GM23338 (cell line): ENCODE data around the gene TOP2A. TPM values are rescaled to one million over a fixed set of nuclear protein-coding genes. Genes with fewer than 3 reads are reported as not detected.

ENCODE experiments used
- CREB1 ChIP-seq: fragments of 250-450 bp; sonication (Bioruptor Pico); IDR thresholded peaks from 2 replicates; pipeline ENCODE4 v1.5.0; 2020; ENCODE audit warnings: low read depth, mild to moderate bottlenecking, moderate library complexity
- EZH2 ChIP-seq: fragments of 200-600 bp; sonication (generic); IDR thresholded peaks from one replicate; pipeline ENCODE4 v1.8.0; 2017; ENCODE audit warnings: antibody characterized with exemption, mild to moderate bottlenecking, low read depth; ENCODE audit not compliant: unreplicated experiment
- EZH2phosphoT487 ChIP-seq: fragments of 200-600 bp; sonication (generic); IDR thresholded peaks from one replicate; pipeline ENCODE4 v1.8.1; 2018; ENCODE audit warnings: antibody characterized with exemption; ENCODE audit not compliant: unreplicated experiment
- NANOG ChIP-seq: IDR thresholded peaks from 2 replicates; pipeline ENCODE4 v1.6.1; 2016; ENCODE audit warnings: antibody characterized with exemption, borderline replicate concordance
- POLR2AphosphoS5 ChIP-seq: IDR thresholded peaks from 2 replicates; pipeline ENCODE4 v1.6.1; 2016; ENCODE audit warnings: antibody characterized with exemption, low read depth
- STAT1 ChIP-seq: IDR thresholded peaks from one replicate; pipeline ENCODE4 v1.6.1; 2016; ENCODE audit warnings: antibody characterized with exemption; ENCODE audit not compliant: unreplicated experiment
- ZNF114 ChIP-seq: fragments of 250-450 bp; sonication (Bioruptor Pico); IDR thresholded peaks from 2 replicates; pipeline ENCODE4 v1.5.0; 2020; ENCODE audit warnings: mild to moderate bottlenecking, moderate library complexity
- ZNF331 ChIP-seq: fragments of 250-450 bp; sonication (Bioruptor Pico); IDR thresholded peaks from 2 replicates; pipeline ENCODE4 v1.5.0; 2020; ENCODE audit warnings: low read depth, mild to moderate bottlenecking, moderate library complexity
- polyA plus RNA-seq: library from polyadenylated mRNA; unstranded; fragments of >200 nt; fragmentation: Nextera tagmentation; extraction: Ambion mirVana; gene quantifications from 2 replicates; pipeline ENCODE4 v1.2.1, GENCODE V29; 2016
- total RNA-seq: library from RNA; depleted of rRNA; stranded (reverse); fragments of >200 nt; shearing (Covaris generic); gene quantifications from 2 replicates; pipeline ENCODE4 v1.2.3, GENCODE V29; 2014
- TF ChIP-seq, protein P1 (sequence below): fragments of 250-450 bp; sonication (Bioruptor Pico); IDR thresholded peaks from 2 replicates; pipeline ENCODE4 v1.5.0; 2020; ENCODE audit warnings: mild to moderate bottlenecking, moderate library complexity
- TF ChIP-seq, protein P2 (sequence below), 2 experiments: fragments of 200-600 bp in 1 of 2; sonication (generic) in 1 of 2; conservative IDR thresholded peaks; 2 replicates each; pipeline versions ENCODE4 v1.5.1 to v1.6.1; 2016 to 2017; ENCODE audit warnings: antibody characterized with exemption in 2 of 2, low read depth in 2 of 2, mild to moderate bottlenecking in 2 of 2, moderate library complexity in 1 of 2
- TF ChIP-seq, protein P3 (sequence below): IDR thresholded peaks from 2 replicates; pipeline ENCODE4 v1.6.1; 2016; ENCODE audit warnings: antibody characterized with exemption

TOP2A gene
- total and polyA plus RNA-seq, 2 experiments from 2014 or later: 263 to 442 TPM

DNA sequence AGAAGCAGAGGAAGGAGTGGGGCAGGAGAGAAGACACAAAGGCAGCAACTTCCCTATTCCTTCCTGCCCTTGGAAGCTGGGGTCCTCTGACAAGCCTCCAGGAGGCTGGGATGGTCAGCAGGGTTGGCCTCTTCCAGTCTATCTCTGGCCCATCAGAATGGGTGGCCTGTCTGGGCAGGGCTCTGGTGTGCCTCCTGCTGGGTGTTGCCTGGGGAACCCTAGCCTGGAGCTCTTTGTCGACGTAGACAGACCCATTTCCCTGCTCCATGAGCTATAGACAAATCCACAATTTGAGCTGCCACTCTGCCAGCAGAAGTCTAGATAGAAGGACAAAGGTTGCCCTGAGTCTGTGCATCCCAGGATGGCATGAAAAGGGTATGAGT, 36.9 kb upstream of the TOP2A start (continued):
- TF ChIP-seq, protein P1, sequence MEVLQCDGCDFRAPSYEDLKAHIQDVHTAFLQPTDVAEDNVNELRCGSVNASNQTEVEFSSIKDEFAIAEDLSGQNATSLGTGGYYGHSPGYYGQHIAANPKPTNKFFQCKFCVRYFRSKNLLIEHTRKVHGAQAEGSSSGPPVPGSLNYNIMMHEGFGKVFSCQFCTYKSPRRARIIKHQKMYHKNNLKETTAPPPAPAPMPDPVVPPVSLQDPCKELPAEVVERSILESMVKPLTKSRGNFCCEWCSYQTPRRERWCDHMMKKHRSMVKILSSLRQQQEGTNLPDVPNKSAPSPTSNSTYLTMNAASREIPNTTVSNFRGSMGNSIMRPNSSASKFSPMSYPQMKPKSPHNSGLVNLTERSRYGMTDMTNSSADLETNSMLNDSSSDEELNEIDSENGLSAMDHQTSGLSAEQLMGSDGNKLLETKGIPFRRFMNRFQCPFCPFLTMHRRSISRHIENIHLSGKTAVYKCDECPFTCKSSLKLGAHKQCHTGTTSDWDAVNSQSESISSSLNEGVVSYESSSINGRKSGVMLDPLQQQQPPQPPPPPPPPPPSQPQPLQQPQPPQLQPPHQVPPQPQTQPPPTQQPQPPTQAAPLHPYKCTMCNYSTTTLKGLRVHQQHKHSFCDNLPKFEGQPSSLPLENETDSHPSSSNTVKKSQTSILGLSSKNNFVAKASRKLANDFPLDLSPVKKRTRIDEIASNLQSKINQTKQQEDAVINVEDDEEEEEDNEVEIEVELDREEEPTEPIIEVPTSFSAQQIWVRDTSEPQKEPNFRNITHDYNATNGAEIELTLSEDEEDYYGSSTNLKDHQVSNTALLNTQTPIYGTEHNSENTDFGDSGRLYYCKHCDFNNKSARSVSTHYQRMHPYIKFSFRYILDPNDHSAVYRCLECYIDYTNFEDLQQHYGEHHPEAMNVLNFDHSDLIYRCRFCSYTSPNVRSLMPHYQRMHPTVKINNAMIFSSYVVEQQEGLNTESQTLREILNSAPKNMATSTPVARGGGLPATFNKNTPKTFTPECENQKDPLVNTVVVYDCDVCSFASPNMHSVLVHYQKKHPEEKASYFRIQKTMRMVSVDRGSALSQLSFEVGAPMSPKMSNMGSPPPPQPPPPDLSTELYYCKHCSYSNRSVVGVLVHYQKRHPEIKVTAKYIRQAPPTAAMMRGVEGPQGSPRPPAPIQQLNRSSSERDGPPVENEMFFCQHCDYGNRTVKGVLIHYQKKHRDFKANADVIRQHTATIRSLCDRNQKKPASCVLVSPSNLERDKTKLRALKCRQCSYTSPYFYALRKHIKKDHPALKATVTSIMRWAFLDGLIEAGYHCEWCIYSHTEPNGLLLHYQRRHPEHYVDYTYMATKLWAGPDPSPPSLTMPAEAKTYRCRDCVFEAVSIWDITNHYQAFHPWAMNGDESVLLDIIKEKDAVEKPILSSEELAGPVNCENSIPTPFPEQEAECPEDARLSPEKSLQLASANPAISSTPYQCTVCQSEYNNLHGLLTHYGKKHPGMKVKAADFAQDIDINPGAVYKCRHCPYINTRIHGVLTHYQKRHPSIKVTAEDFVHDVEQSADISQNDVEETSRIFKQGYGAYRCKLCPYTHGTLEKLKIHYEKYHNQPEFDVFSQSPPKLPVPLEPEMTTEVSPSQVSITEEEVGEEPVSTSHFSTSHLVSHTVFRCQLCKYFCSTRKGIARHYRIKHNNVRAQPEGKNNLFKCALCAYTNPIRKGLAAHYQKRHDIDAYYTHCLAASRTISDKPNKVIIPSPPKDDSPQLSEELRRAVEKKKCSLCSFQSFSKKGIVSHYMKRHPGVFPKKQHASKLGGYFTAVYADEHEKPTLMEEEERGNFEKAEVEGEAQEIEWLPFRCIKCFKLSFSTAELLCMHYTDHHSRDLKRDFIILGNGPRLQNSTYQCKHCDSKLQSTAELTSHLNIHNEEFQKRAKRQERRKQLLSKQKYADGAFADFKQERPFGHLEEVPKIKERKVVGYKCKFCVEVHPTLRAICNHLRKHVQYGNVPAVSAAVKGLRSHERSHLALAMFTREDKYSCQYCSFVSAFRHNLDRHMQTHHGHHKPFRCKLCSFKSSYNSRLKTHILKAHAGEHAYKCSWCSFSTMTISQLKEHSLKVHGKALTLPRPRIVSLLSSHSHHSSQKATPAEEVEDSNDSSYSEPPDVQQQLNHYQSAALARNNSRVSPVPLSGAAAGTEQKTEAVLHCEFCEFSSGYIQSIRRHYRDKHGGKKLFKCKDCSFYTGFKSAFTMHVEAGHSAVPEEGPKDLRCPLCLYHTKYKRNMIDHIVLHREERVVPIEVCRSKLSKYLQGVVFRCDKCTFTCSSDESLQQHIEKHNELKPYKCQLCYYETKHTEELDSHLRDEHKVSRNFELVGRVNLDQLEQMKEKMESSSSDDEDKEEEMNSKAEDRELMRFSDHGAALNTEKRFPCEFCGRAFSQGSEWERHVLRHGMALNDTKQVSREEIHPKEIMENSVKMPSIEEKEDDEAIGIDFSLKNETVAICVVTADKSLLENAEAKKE: no peak
- TF ChIP-seq POLR2AphosphoS5 (no peak), NANOG (no peak), STAT1 (no peak), EZH2 (no peak), CREB1 (CRISPR knock-in tag) (no peak), EZH2phosphoT487 (no peak), ZNF331 (CRISPR knock-in tag) (no peak), ZNF114 (CRISPR knock-in tag) (no peak)
- TF ChIP-seq, protein P2, sequence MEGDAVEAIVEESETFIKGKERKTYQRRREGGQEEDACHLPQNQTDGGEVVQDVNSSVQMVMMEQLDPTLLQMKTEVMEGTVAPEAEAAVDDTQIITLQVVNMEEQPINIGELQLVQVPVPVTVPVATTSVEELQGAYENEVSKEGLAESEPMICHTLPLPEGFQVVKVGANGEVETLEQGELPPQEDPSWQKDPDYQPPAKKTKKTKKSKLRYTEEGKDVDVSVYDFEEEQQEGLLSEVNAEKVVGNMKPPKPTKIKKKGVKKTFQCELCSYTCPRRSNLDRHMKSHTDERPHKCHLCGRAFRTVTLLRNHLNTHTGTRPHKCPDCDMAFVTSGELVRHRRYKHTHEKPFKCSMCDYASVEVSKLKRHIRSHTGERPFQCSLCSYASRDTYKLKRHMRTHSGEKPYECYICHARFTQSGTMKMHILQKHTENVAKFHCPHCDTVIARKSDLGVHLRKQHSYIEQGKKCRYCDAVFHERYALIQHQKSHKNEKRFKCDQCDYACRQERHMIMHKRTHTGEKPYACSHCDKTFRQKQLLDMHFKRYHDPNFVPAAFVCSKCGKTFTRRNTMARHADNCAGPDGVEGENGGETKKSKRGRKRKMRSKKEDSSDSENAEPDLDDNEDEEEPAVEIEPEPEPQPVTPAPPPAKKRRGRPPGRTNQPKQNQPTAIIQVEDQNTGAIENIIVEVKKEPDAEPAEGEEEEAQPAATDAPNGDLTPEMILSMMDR (conservative IDR thresholded peaks at IDR 0.05; ENCODE audit: low read depth in 2 of 2): no peak
- TF ChIP-seq, protein P3, sequence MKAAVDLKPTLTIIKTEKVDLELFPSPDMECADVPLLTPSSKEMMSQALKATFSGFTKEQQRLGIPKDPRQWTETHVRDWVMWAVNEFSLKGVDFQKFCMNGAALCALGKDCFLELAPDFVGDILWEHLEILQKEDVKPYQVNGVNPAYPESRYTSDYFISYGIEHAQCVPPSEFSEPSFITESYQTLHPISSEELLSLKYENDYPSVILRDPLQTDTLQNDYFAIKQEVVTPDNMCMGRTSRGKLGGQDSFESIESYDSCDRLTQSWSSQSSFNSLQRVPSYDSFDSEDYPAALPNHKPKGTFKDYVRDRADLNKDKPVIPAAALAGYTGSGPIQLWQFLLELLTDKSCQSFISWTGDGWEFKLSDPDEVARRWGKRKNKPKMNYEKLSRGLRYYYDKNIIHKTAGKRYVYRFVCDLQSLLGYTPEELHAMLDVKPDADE: no peak
